GM23338 (cell line): Measurements from ENCODE around the gene SEMA6B. TPM values are rescaled to one million over a fixed set of nuclear protein-coding genes. Genes with fewer than 3 reads are reported as not detected.

Source experiments
- ATAC-seq: fragments of 200-7000 bp; cut with Tn5 transposase; 3 replicates; pipeline ENCODE4 v1.9.1; 2020
- DNase-seq: peaks from one replicate; pipeline ENCODE4 v3.0.0-alpha.2; 2015; ENCODE audit warnings: low spot score
- H2AFZ ChIP-seq: fragments of 200-600 bp; sonication (generic); 2 replicates; pipeline ENCODE4 v1.8.0; 2016; ENCODE audit warnings: antibody characterized with exemption, mild to moderate bottlenecking, moderate library complexity
- H3F3A ChIP-seq: fragments of 200-600 bp; sonication (generic); replicated peaks from 2 replicates; pipeline ENCODE4 v1.8.0; 2017; ENCODE audit warnings: antibody characterized with exemption, mixed run types, low read depth
- H3K27ac ChIP-seq: fragments of 200-600 bp; sonication (generic); 2 replicates; pipeline ENCODE4 v1.6.1; 2016; ENCODE audit warnings: low read depth
- H3K27me3 ChIP-seq: fragments of 200-600 bp; sonication (generic); 2 replicates; pipeline ENCODE4 v1.8.0; 2016; ENCODE audit warnings: mild to moderate bottlenecking, mixed run types, moderate library complexity; ENCODE audit not compliant: insufficient read depth
- H3K36me3 ChIP-seq: fragments of 200-600 bp; sonication (generic); 2 replicates; pipeline ENCODE4 v1.8.0; 2016; ENCODE audit warnings: mild to moderate bottlenecking; ENCODE audit not compliant: insufficient read depth
- H3K4me1 ChIP-seq: fragments of 200-600 bp; sonication (generic); 2 replicates; pipeline ENCODE4 v1.8.0; 2016; ENCODE audit warnings: mild to moderate bottlenecking, moderate library complexity; ENCODE audit not compliant: insufficient read depth
- H3K4me2 ChIP-seq: fragments of 200-600 bp; sonication (generic); 2 replicates; pipeline ENCODE4 v1.7.1; 2017; ENCODE audit warnings: mixed run types
- H3K4me3 ChIP-seq: fragments of 200-600 bp; sonication (generic); 2 replicates; pipeline ENCODE4 v1.6.1; 2016; ENCODE audit warnings: mixed run types
- H3K79me2 ChIP-seq: fragments of 200-600 bp; sonication (generic); replicated peaks from 2 replicates; pipeline ENCODE4 v1.8.0; 2017; ENCODE audit warnings: mild to moderate bottlenecking; ENCODE audit not compliant: insufficient read depth
- H3K9me2 ChIP-seq: fragments of 200-600 bp; sonication (generic); 2 replicates; pipeline ENCODE4 v1.8.0; 2017; ENCODE audit not compliant: insufficient read depth
- H4K20me1 ChIP-seq: fragments of 200-600 bp; sonication (generic); replicated peaks from 2 replicates; pipeline ENCODE4 v1.8.0; 2017; ENCODE audit warnings: mild to moderate bottlenecking; ENCODE audit not compliant: insufficient read depth
- H3K27ac Mint-ChIP-seq: 2 replicates; pipeline ENCODE4 v1.8.0; 2020; ENCODE audit warnings: inconsistent platforms, mild to moderate bottlenecking, moderate library complexity, mixed read lengths
- H3K27me3 Mint-ChIP-seq: 3 replicates; pipeline ENCODE4 v1.8.0; 2022; ENCODE audit warnings: low read depth, mild to moderate bottlenecking, moderate library complexity, mixed read lengths, inconsistent platforms; ENCODE audit not compliant: insufficient read depth, poor library complexity
- H3K36me3 Mint-ChIP-seq: 3 replicates; pipeline ENCODE4 v1.8.0; 2021; ENCODE audit warnings: low read depth, mild to moderate bottlenecking, inconsistent platforms, moderate library complexity, mixed read lengths
- H3K4me1 Mint-ChIP-seq: 3 replicates; pipeline ENCODE4 v1.8.0; 2020; ENCODE audit warnings: mild to moderate bottlenecking, inconsistent platforms, mixed read lengths
- H3K4me3 Mint-ChIP-seq: 3 replicates; pipeline ENCODE4 v1.8.0; 2021; ENCODE audit warnings: moderate library complexity, mild to moderate bottlenecking, inconsistent platforms, mixed read lengths
- H3K9me3 Mint-ChIP-seq: 3 replicates; pipeline ENCODE4 v1.8.0; 2020; ENCODE audit warnings: moderate library complexity, mild to moderate bottlenecking, inconsistent platforms, mixed read lengths
- CREB1 ChIP-seq: fragments of 250-450 bp; sonication (Bioruptor Pico); IDR thresholded peaks from 2 replicates; pipeline ENCODE4 v1.5.0; 2020; ENCODE audit warnings: low read depth, mild to moderate bottlenecking, moderate library complexity
- CTCF ChIP-seq, 2 experiments: fragments of 200-600 bp in 1 of 2; sonication (generic) in 1 of 2; conservative IDR thresholded peaks; 2 replicates each; pipeline versions ENCODE4 v1.5.1 to v1.6.1; 2016 to 2017; ENCODE audit warnings: antibody characterized with exemption in 2 of 2, low read depth in 2 of 2, mild to moderate bottlenecking in 2 of 2, moderate library complexity in 1 of 2
- ETS1 ChIP-seq: IDR thresholded peaks from 2 replicates; pipeline ENCODE4 v1.6.1; 2016; ENCODE audit warnings: antibody characterized with exemption
- EZH2 ChIP-seq: fragments of 200-600 bp; sonication (generic); IDR thresholded peaks from one replicate; pipeline ENCODE4 v1.8.0; 2017; ENCODE audit warnings: antibody characterized with exemption, mild to moderate bottlenecking, low read depth; ENCODE audit not compliant: unreplicated experiment
- EZH2phosphoT487 ChIP-seq: fragments of 200-600 bp; sonication (generic); IDR thresholded peaks from one replicate; pipeline ENCODE4 v1.8.1; 2018; ENCODE audit warnings: antibody characterized with exemption; ENCODE audit not compliant: unreplicated experiment
- JUNB ChIP-seq: IDR thresholded peaks from one replicate; pipeline ENCODE4 v1.6.1; 2016; ENCODE audit warnings: antibody characterized with exemption; ENCODE audit not compliant: unreplicated experiment
- NANOG ChIP-seq: IDR thresholded peaks from 2 replicates; pipeline ENCODE4 v1.6.1; 2016; ENCODE audit warnings: antibody characterized with exemption, borderline replicate concordance
- POLR2AphosphoS5 ChIP-seq: IDR thresholded peaks from 2 replicates; pipeline ENCODE4 v1.6.1; 2016; ENCODE audit warnings: antibody characterized with exemption, low read depth
- REST ChIP-seq: IDR thresholded peaks from one replicate; pipeline ENCODE4 v1.6.1; 2018; ENCODE audit warnings: antibody characterized with exemption; ENCODE audit not compliant: unreplicated experiment
- STAT1 ChIP-seq: IDR thresholded peaks from one replicate; pipeline ENCODE4 v1.6.1; 2016; ENCODE audit warnings: antibody characterized with exemption; ENCODE audit not compliant: unreplicated experiment
- ZNF114 ChIP-seq: fragments of 250-450 bp; sonication (Bioruptor Pico); IDR thresholded peaks from 2 replicates; pipeline ENCODE4 v1.5.0; 2020; ENCODE audit warnings: mild to moderate bottlenecking, moderate library complexity
- ZNF331 ChIP-seq: fragments of 250-450 bp; sonication (Bioruptor Pico); IDR thresholded peaks from 2 replicates; pipeline ENCODE4 v1.5.0; 2020; ENCODE audit warnings: low read depth, mild to moderate bottlenecking, moderate library complexity
- ZNF462 ChIP-seq: fragments of 250-450 bp; sonication (Bioruptor Pico); IDR thresholded peaks from 2 replicates; pipeline ENCODE4 v1.5.0; 2020; ENCODE audit warnings: mild to moderate bottlenecking, moderate library complexity
- polyA plus RNA-seq: library from polyadenylated mRNA; unstranded; fragments of >200 nt; fragmentation: Nextera tagmentation; extraction: Ambion mirVana; gene quantifications from 2 replicates; pipeline ENCODE4 v1.2.1, GENCODE V29; 2016
- total RNA-seq: library from RNA; depleted of rRNA; stranded (reverse); fragments of >200 nt; shearing (Covaris generic); gene quantifications from 2 replicates; pipeline ENCODE4 v1.2.3, GENCODE V29; 2014

Gene SEMA6B
- total and polyA plus RNA-seq, 2 experiments from 2014 or later = 5.3 to 42.7 TPM

GRCh38 chr19:4539169-4539692 is 20.3 kb downstream of the SEMA6B start:
- Histone ChIP-seq H3K4me3 (no peak overlapping the region), H3K9me2 (no peaks in the 10 kb centered on the region), H3K4me2 (no peak overlapping the region), H3K27me3 (peaks cover 8% of the 10 kb centered on the region), H3K27ac (no peak overlapping the region), H3K36me3 (no peaks in the 10 kb centered on the region), H3K79me2 (no peaks in the 10 kb centered on the region), H4K20me1 (no peaks in the 10 kb centered on the region), H3K4me1 (no peaks in the 10 kb centered on the region; the same call in 1 of the 2 replicates), H3F3A (peaks cover 6% of the 10 kb centered on the region; the same call in 1 of the 2 replicates), H2AFZ (no peak overlapping the region)
- H3K27ac Mint-ChIP-seq = no peak overlapping the region
- ATAC-seq (no peak), DNase-seq (no peak)
- H3K27me3 Mint-ChIP-seq = peaks cover 13% of the 10 kb centered on the region
- H3K4me1 Mint-ChIP-seq = peaks cover 10% of the 10 kb centered on the region
- peaks cover 6% of the 10 kb centered on the region; the same call in 1 of the 3 replicates for H3K9me3 Mint-ChIP-seq
- H3K36me3 Mint-ChIP-seq = no peaks in the 10 kb centered on the region
- no peak for TF ChIP-seq ZNF462 (CRISPR knock-in tag)
- no peak for TF ChIP-seq STAT1
- no peak for TF ChIP-seq REST
- TF ChIP-seq POLR2AphosphoS5 = no peak
- TF ChIP-seq CREB1 (CRISPR knock-in tag) = no peak
- TF ChIP-seq ZNF114 (CRISPR knock-in tag) = no peak
- no peak for TF ChIP-seq EZH2phosphoT487
- TF ChIP-seq ETS1 = no peak
- TF ChIP-seq EZH2 = no peak
- TF ChIP-seq ZNF331 = no peak
- TF ChIP-seq CTCF (conservative IDR thresholded peaks at IDR 0.05; ENCODE audit: low read depth in 2 of 2) = no peak
- TF ChIP-seq NANOG = no peak
- no peak for TF ChIP-seq JUNB
- no peak overlapping the region for H3K4me3 Mint-ChIP-seq
